ENCODE data around the gene CISD3. TPM values are rescaled to one million over a fixed set of nuclear protein-coding genes. Genes with fewer than 3 reads are reported as not detected.
A peak's percentile ranks its signal among the peaks of the same experiment; 100 is the strongest.

Gene CISD3
- total RNA-seq, 1 experiment from 2014 or later, result 11.6 TPM

DNA sequence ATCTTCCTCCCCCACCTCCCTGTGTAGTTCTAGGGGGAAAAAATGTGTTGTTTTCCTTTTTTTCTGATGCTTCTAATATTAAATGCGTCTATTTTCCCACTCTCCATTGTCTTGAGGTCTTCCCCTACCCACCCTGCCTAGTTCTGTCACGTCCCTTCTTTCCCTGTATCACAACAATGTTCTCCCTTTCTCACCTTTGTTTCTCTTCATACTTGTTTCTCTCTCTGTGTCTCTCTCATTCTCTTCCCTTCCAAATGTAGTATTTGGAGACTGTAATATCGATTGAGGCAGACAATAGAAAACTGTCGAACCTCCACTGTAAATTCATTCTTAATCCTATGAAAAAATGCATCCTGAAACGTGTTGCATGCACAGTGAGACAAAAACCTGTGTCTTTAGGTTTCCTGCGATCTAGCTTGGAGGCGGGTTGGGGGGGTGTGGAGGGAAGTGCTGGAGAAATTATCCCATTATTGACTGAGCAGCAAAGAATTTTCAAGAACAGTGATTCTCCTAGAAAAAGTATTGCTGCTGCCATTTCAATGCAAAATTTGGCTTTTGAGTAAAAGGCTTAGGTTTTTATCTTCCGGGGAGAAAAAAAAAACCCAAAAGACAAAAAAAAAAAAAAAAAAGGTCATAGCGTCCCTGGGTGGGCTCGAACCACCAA, 21.1 kb downstream of the CISD3 start:
- H3K36me3 ChIP-seq, result peaks cover 8% of the 10 kb centered on the region; the same call in 1 of the 2 replicates
- H3K4me3 ChIP-seq, result peak overlapping the region; percentile 72
- no peak overlapping the region; the same call in 1 of the 2 replicates for H3K27ac ChIP-seq
- H3K4me1 ChIP-seq, result peaks cover 17% of the 10 kb centered on the region
- no peaks in the 10 kb centered on the region for H3K27me3 ChIP-seq
- no peaks in the 10 kb centered on the region for H3K9me3 ChIP-seq (replicated peaks)
- peak in 1 of 2 experiments; percentile 35 for DNase-seq

DNA sequence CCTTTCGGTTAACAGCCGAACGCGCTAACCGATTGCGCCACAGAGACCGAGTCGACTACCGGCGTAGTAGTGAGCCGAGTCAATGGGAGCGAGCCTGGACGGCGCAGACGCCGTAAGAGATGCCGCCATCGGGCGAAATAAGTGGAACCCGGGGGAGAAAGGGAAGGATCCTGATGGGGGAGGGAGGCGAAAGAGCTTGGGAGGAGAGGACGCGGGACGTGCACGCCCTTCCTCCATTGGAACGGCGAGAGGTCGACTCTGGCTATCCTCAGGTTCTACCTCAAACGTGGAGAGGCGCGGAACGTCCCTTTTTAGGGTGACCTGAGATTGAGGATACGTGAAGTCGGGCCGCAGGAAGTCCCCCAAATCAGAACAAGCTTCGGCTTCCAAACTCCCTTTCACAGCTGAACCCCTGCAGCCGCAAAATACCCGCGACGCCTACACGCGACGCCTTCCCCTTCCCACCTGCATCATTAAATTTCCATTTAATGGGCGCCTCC, 21.7 kb downstream of the CISD3 start:
- Histone ChIP-seq H3K27ac (peak overlapping the region; percentile 83), H3K36me3 (peaks cover 8% of the 10 kb centered on the region; the same call in 1 of the 2 replicates), H3K4me3 (peak overlapping the region; percentile 72), H3K9me3 (replicated peaks) (no peaks in the 10 kb centered on the region), H3K27me3 (no peaks in the 10 kb centered on the region), H3K4me1 (peaks cover 12% of the 10 kb centered on the region)
- peak; percentile 78 to 89 for DNase-seq

DNA sequence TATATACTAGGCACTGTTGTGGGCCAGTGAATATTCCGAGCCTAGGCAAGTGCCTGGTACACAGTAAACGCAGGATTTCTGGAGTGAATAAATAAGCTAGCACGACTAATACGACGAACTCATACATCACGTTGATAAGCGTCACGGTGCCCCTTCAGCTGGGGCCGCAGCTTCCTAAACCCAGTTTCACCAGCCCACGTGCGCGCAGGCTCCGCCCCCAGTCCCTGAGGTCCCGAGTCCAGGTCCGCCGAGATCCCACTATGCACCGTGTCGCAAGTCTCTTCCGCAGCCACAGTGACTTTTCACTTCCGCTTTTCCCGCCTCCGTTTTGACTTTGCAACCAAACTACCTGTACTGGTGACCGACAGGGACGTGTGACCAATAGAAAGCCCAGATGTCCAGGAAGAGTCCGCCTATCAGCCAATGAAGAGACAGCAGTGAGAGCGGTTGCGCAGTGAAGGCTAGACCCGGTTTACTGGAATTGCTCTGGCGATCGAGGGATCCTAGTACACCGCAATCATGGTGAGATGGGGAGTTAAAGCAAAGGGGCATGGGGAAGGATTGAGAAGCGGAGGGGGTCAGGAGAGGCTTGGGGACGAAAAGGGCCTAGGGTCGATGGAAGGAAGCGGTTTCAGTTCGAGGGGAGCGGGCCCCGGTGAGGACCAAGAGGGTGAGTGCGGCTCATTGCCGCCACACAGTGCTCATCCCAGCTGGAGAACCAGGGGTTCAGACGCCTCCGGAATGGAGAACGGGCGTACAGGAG, 22.3 kb downstream of the CISD3 start, which contains the start of gene PSMB3:
Gene PSMB3 (plus strand): TSS at position 434 of the 763 bp plus-strand sequence. CDS start 86 bp downstream, at position 520.
- H3K27ac ChIP-seq, result peak within 1 kb of the TSS; percentile 83
- peaks cover 13% of the 10 kb centered on the region for H3K36me3 ChIP-seq
- no peaks in the 10 kb centered on the region for H3K27me3 ChIP-seq
- peak within 1 kb of the TSS; percentile 72 for H3K4me3 ChIP-seq
- H3K4me1 ChIP-seq, result peaks cover 12% of the 10 kb centered on the region
- peak; percentile 98 to 99 for DNase-seq
- no peaks in the 10 kb centered on the region for H3K9me3 ChIP-seq (replicated peaks)

DNA sequence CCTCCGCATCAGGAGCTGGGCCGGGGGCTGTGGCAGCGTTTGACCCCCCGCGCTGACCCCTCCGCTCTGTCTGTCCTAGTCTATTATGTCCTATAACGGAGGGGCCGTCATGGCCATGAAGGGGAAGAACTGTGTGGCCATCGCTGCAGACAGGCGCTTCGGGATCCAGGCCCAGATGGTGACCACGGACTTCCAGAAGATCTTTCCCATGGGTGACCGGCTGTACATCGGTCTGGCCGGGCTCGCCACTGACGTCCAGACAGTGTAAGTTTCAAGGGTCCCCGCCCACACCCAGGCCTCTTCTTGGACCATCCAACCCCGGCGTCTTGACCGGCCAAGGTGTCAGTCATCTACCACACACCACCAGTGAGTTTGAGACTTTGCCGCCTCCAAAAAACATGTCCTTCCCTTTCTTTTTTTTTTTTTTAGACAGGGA, 22.9 kb downstream of the CISD3 start:
- peak overlapping the region; percentile 72 for H3K4me3 ChIP-seq
- H3K4me1 ChIP-seq, result peaks cover 12% of the 10 kb centered on the region
- DNase-seq, result no peak
- H3K27me3 ChIP-seq, result no peaks in the 10 kb centered on the region
- no peaks in the 10 kb centered on the region for H3K9me3 ChIP-seq (replicated peaks)
- peak overlapping the region; percentile 83; the same call in 1 of the 2 replicates for H3K27ac ChIP-seq
- peaks cover 19% of the 10 kb centered on the region for H3K36me3 ChIP-seq

DNA sequence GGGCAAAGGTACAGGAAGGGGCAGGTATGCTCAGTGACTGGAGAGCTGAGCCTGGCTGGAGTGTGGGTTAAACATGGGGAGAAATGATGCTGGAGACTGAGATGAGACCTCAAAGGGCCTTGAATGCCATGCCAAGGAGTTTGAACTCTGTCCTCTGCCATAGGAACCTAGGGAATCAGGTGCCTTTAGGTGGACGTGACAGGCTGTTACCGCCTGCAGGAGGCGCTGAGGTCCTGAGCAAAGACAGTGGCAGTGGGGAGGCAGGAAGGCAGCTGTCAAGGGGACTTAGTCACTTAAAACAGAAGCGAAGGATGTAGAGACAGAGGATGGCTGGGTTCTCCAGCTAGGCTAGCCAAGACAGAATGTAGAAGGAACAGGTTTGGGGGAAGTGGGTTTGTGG, 31.5 kb downstream of the CISD3 start:
- peak overlapping the region; percentile 54 for H3K27ac ChIP-seq
- DNase-seq, result peak; percentile 61 to 71
- H3K4me1 ChIP-seq, result peaks cover 13% of the 10 kb centered on the region
- H3K9me3 ChIP-seq (replicated peaks), result no peaks in the 10 kb centered on the region
- no peak overlapping the region for H3K4me3 ChIP-seq
- H3K27me3 ChIP-seq, result no peaks in the 10 kb centered on the region
- peaks cover 64% of the 10 kb centered on the region for H3K36me3 ChIP-seq

DNA sequence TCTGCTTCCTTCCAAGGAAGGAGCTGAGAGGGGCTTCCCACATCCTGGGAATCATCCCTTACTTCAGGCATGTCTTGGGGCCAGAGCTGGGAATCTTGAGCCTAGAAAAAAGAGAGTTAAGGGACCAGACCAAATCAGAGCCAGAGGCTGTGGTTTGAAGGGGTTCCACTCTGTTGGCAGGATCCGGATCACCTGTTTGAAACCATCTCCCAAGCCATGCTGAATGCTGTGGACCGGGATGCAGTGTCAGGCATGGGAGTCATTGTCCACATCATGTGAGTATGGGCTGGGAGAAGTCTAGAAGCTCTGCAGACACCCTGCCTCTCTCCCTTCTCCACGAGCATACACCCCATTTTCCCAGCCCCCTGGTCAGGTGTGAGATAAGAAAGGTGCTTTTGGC, 32.1 kb downstream of the CISD3 start:
- DNase-seq, result peak; percentile 28 to 62
- peaks cover 63% of the 10 kb centered on the region for H3K36me3 ChIP-seq
- no peak overlapping the region for H3K4me3 ChIP-seq
- no peaks in the 10 kb centered on the region for H3K9me3 ChIP-seq (replicated peaks)
- H3K27ac ChIP-seq, result peak overlapping the region; percentile 54
- no peaks in the 10 kb centered on the region for H3K27me3 ChIP-seq
- H3K4me1 ChIP-seq, result peaks cover 13% of the 10 kb centered on the region

DNA sequence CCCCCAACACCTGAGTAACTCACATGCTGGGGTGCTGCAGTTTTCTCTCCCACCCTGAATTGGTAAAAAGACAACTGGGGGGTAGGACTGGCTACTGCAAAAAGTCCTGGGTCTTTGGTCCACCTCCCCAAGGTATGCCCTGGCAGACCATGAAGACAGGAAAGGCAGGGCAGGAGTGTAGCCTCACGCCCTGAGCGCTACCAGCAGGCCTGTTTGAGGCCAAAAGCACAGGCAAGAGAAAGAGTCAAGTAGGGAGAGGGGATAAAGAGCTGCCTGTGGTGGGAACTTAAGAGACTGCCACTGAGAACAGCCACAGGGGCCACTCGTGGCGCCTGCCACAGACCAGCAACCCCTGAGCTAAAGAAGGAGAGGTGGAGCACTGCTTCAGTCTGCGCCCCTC, 36.2 kb downstream of the CISD3 start:
- H3K9me3 ChIP-seq (replicated peaks), result no peaks in the 10 kb centered on the region
- H3K4me1 ChIP-seq, result peaks cover 13% of the 10 kb centered on the region
- H3K27ac ChIP-seq, result no peak overlapping the region
- no peak for DNase-seq
- H3K36me3 ChIP-seq, result peaks cover 57% of the 10 kb centered on the region
- no peaks in the 10 kb centered on the region for H3K27me3 ChIP-seq
- H3K4me3 ChIP-seq, result no peak overlapping the region

DNA sequence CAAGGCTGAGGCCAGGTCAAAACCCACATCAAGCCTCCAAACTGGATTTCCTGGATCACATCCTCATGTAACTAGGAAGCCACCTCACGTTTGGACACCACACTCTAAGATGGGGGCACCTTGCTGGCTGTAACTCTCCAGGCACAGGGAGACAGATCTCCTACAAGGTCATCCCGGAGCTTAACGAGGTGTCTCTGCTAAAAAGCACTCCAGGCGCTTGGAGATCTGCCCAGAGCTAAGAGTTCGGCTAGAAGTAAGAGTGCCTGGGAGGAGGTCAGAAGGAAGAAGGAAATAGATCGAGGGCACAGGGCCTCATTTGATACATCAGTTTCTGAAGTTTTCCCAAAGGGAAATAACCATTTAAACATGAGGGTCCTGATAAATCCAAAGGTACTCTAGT, 38.3 kb downstream of the CISD3 start:
- H3K4me3 ChIP-seq, result no peak overlapping the region
- H3K4me1 ChIP-seq, result no peaks in the 10 kb centered on the region
- no peaks in the 10 kb centered on the region for H3K9me3 ChIP-seq (replicated peaks)
- no peaks in the 10 kb centered on the region for H3K27me3 ChIP-seq
- no peak overlapping the region for H3K27ac ChIP-seq
- peaks cover 50% of the 10 kb centered on the region for H3K36me3 ChIP-seq
- no peak for DNase-seq

DNA sequence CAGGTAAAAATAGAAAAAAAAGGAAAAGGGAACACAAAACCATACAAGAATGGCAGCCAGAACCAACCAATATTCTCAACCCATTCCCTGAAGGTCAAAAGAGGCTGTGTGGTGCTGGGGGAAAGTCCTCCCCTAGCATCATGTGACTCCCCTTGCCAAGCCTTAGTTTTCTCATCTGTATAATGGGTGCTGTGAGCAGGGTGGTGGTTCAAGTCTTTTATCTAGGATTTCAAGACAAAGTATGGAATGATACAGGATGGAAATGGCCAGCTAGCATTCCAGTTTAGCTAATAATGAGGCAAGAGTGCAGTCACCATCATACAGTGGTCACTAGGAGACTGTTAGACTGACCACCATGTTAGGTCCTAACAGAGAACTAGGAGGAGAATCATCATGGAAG, 43.1 kb downstream of the CISD3 start:
- H3K27me3 ChIP-seq, result no peaks in the 10 kb centered on the region
- no peak overlapping the region for H3K4me3 ChIP-seq
- H3K9me3 ChIP-seq (replicated peaks), result no peaks in the 10 kb centered on the region
- DNase-seq, result no peak
- H3K27ac ChIP-seq, result no peak overlapping the region
- H3K4me1 ChIP-seq, result no peaks in the 10 kb centered on the region
- peaks cover 66% of the 10 kb centered on the region for H3K36me3 ChIP-seq

DNA sequence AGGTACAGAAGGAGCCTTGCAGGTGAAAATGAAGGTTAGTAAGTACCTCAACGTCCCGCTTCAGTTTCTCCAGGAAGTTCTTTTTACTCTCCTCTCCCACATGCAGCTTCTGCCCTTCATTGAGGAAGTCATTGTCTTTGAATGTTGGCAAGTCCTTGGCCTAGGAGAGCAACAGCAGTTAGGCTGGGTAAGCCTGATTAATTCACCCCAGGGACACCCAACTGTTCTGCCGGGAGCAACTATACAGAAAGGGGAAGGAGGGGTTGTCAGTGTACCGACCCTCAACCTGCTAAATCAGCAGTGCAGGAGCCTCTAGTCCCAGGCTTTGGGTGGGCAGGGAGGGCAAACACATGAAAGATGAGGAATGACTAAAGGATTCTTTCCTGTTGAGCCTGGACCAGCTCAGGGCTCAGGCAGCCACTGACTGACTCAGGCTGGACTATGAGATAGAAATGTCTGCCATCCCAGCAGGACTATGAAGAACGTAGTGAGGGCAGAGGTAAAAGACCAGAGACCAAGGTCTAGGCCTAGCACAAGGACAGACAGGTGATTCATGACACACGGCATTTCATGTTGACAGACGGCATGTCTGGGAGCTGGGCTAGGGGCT, 47.6 kb downstream of the CISD3 start:
- H3K27ac ChIP-seq, result no peak overlapping the region
- no peaks in the 10 kb centered on the region for H3K4me1 ChIP-seq
- H3K4me3 ChIP-seq, result no peak overlapping the region
- no peaks in the 10 kb centered on the region for H3K9me3 ChIP-seq (replicated peaks)
- peaks cover 69% of the 10 kb centered on the region for H3K36me3 ChIP-seq
- DNase-seq, result no peak
- H3K27me3 ChIP-seq, result no peaks in the 10 kb centered on the region

DNA sequence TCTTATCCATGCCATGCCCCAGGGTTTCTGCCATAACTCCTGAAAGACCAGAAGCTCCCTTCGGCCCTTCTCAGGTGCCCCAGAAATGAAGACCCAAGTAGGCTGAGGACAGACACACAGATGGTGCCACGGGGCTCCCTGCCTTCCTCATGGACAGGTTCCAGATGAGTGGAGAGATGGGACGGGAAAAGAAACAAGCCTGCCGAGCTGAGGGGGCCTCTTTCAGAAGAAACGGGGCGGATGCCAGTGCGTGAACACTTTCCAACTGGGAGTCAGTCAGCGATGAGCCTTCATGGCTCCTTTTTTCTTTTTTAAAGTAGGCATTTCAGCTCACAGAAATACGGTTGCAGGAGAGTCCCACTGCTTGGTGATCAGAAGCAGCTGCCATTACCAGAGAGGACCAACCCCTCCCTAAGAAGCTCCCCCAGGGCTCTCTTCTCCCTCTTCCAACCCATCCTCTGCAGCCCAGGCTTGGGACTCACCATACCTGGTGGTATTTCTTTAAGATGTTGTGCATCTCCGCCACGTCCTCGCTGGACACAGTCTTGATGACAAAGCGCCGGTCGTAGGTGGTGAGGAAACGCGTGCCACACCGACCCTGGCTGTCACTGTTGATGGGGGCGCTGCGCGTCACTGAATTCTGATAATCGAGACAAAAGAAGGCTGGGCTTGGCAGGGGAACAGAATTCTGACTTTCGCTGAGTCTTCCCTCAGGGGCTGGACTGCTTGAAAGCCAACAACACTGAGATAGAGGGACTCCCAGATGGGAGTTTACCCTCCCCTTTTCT, 50.0 kb downstream of the CISD3 start:
- no peak for DNase-seq
- Histone ChIP-seq H3K36me3 (peaks cover 59% of the 10 kb centered on the region), H3K27ac (no peak overlapping the region), H3K4me3 (no peak overlapping the region), H3K9me3 (replicated peaks) (no peaks in the 10 kb centered on the region), H3K27me3 (no peaks in the 10 kb centered on the region), H3K4me1 (no peaks in the 10 kb centered on the region)

DNA sequence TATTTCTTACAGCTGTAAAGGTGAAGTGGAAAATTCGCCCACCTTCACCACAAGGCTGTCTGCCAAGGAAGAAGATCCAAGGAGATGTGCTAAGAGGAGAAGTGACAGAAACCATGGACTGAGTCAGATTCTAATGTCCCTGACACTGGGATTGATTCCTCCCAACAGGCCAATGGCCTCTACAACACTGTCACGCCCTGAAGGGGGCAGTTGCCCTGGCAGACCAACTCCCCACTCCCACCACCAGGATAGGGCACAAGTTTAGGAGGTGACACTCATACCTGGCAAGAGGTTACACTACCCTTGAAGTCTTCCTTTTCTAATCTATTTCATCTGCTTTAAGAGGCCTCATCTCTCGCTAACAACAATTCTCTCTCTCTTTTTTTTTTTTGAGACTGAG, 53.1 kb downstream of the CISD3 start:
- Histone ChIP-seq H3K4me3 (no peak overlapping the region), H3K27me3 (no peaks in the 10 kb centered on the region), H3K9me3 (replicated peaks) (no peaks in the 10 kb centered on the region), H3K4me1 (no peaks in the 10 kb centered on the region), H3K36me3 (peaks cover 43% of the 10 kb centered on the region), H3K27ac (no peak overlapping the region)
- DNase-seq, result no peak

Measured in SJCRH30 (cell line).